Thyroid gland (tissue), 4 donors: ENCODE results near the gene PANX3.

Experiments used
- CTCF ChIP-seq, 6 experiments: fragments of 200-600 bp in 3 of 6; fragments of 450-650 bp in 3 of 6; sonication (generic) in 3 of 6; IDR thresholded peaks; one replicate each; pipeline ENCODE4 v1.5.1; 2016 to 2019; ENCODE audit warnings: antibody characterized with exemption in 6 of 6, mild to moderate bottlenecking in 2 of 6, inconsistent platforms in 1 of 6, moderate library complexity in 1 of 6
- POLR2A ChIP-seq, 2 donors: fragments of 450-650 bp; IDR thresholded peaks; one replicate each; pipeline ENCODE4 v1.6.1; 2017; ENCODE audit warnings: antibody characterized with exemption in 2 of 2, mild to moderate bottlenecking in 2 of 2, moderate library complexity in 1 of 2

- no peak for TF ChIP-seq CTCF (IDR thresholded peaks at IDR 0.05)
- no peak for TF ChIP-seq POLR2A (IDR thresholded peaks at IDR 0.05)
Observed at GRCh38 chr11:124612045-124612444, 817 bp downstream of the PANX3 start.
